Fibroblast of pulmonary artery (primary cell): ENCODE measurements around the gene MB.

ENCODE experiments used
- DNase-seq: peaks from one replicate; pipeline ENCODE4 v3.0.0-alpha.2; 2010; ENCODE audit warnings: low read depth
- H3K4me3 ChIP-seq: replicated peaks from 2 replicates; pipeline ENCODE4 v1.5.1; 2011; ENCODE audit warnings: low read depth, mild to moderate bottlenecking, control low read depth, low read length, moderate library complexity
- CTCF ChIP-seq: IDR thresholded peaks from 2 replicates; pipeline ENCODE4 v1.5.1; 2011; ENCODE audit warnings: mild to moderate bottlenecking, control low read depth, low read length, inconsistent platforms; ENCODE audit errors: missing control alignments

Gene MB

GRCh38 chr22:35601743-35602615 is 15.2 kb downstream of the MB start:
- TF ChIP-seq CTCF = no peak
- H3K4me3 ChIP-seq = no peak overlapping the region
- DNase-seq = peak; percentile 54

- TF ChIP-seq CTCF = no peak
Observed at GRCh38 chr22:35601013-35601580, 16.0 kb downstream of the MB start.

GRCh38 chr22:35600476-35600875 is 16.7 kb downstream of the MB start:
- DNase-seq = no peak
- no peak overlapping the region for H3K4me3 ChIP-seq
- TF ChIP-seq CTCF = no peak

More at GRCh38 chr22:35601013-35601580, 16.0 kb downstream of the MB start:
- no peak for DNase-seq
- H3K4me3 ChIP-seq = no peak overlapping the region

- TF ChIP-seq CTCF = no peak
- H3K4me3 ChIP-seq = no peak overlapping the region
- DNase-seq = no peak
Observed at GRCh38 chr22:35599364-35599763, 17.8 kb downstream of the MB start.

- no peak for DNase-seq
- TF ChIP-seq CTCF = no peak
- H3K4me3 ChIP-seq = no peak overlapping the region
Observed at GRCh38 chr22:35598396-35598710, 18.8 kb downstream of the MB start.

- no peak for DNase-seq
- H3K4me3 ChIP-seq = no peak overlapping the region
- TF ChIP-seq CTCF = no peak
Observed at GRCh38 chr22:35597692-35598395, 19.3 kb downstream of the MB start.
